Mucosa of descending colon (tissue), 3 donors: ENCODE data around the gene TDRD5. TPM values are rescaled to one million over a fixed set of nuclear protein-coding genes. Genes with fewer than 3 reads are reported as not detected.

ENCODE experiments used
- total RNA-seq, 3 donors: library from RNA; stranded (reverse); fragmentation: NEBNext Ultra II Directional in 2 of 3; extraction: Animal tissue kit (Norgen Biotek cat#: 25700) in 2 of 3; gene quantifications; one replicate each; pipeline versions ENCODE4 v1.2.1 to v1.2.4, GENCODE V29; 2021 to 2023
- donor health status: DM: no; HTN: no; CAD: no; lungs with moderate emphysema.
- donor health status: DM: no; HTN: no; CAD: no.
- donor health status: DM: no; HTN: yes; CAD: no.

The TDRD5 gene
- total RNA-seq, 3 donors from 2014 or later: 0.76 to 2.2 (median 0.92) TPM

Other genes with a start within 250 kb of the TDRD5 start
- gene AXDND1, start 225.9 kb upstream of the TDRD5 start, total RNA-seq: 10 to 100 TPM in 2 of 3 donors, 1 to 10 TPM in 1; 5.6 to 21.1 (median 10.2) TPM
- not detected for gene NPHS2, start 15.9 kb upstream of the TDRD5 start, total RNA-seq
- gene FAM163A, start 151.5 kb downstream of the TDRD5 start, total RNA-seq: 1 to 10 TPM in 1 of 3 donors, under 1 TPM in 2; 0.31 to 1.6 (median 0.32) TPM